Neural progenitor cell (in vitro differentiated cells): Measurements from ENCODE around the gene TXNDC5. TPM values are rescaled to one million over a fixed set of nuclear protein-coding genes. Genes with fewer than 3 reads are reported as not detected.

Experiments
- DNase-seq: peaks from one replicate; pipeline ENCODE4 v3.0.0-alpha.2; 2016; ENCODE audit warnings: low spot score
- H2AFZ ChIP-seq: fragments of 200-600 bp; sonication (generic); replicated peaks from 2 replicates; pipeline ENCODE4 v1.6.1; 2016; ENCODE audit warnings: antibody characterized with exemption
- H3F3A ChIP-seq: fragments of 200-600 bp; sonication (generic); 2 replicates; pipeline ENCODE4 v1.6.1; 2016; ENCODE audit warnings: antibody characterized with exemption, low read depth
- H3K27ac ChIP-seq: fragments of 200-600 bp; sonication (generic); 2 replicates; pipeline ENCODE4 v1.5.1; 2016; ENCODE audit warnings: mild to moderate bottlenecking
- H3K27me3 ChIP-seq: fragments of 200-600 bp; sonication (generic); 2 replicates; pipeline ENCODE4 v1.6.1; 2016; ENCODE audit warnings: mild to moderate bottlenecking, moderate library complexity
- H3K36me3 ChIP-seq: fragments of 200-600 bp; sonication (generic); 2 replicates; pipeline ENCODE4 v1.5.1; 2016
- H3K4me1 ChIP-seq: fragments of 200-600 bp; sonication (generic); 2 replicates; pipeline ENCODE4 v1.6.1; 2016; ENCODE audit warnings: mixed run types
- H3K4me2 ChIP-seq: fragments of 200-600 bp; sonication (generic); 2 replicates; pipeline ENCODE4 v1.6.1; 2016
- H3K4me3 ChIP-seq: fragments of 200-600 bp; sonication (generic); 2 replicates; pipeline ENCODE4 v1.5.1; 2016
- H3K79me2 ChIP-seq: fragments of 200-600 bp; sonication (generic); 2 replicates; pipeline ENCODE4 v1.6.1; 2016; ENCODE audit warnings: low read depth
- H3K9ac ChIP-seq: fragments of 200-600 bp; sonication (generic); 2 replicates; pipeline ENCODE4 v1.6.1; 2016
- H3K9me3 ChIP-seq: fragments of 200-600 bp; sonication (generic); 2 replicates; pipeline ENCODE4 v1.5.1; 2016; ENCODE audit warnings: low read depth
- H4K20me1 ChIP-seq: fragments of 200-600 bp; sonication (generic); 2 replicates; pipeline ENCODE4 v1.6.1; 2016; ENCODE audit warnings: low read depth
- H3K27ac Mint-ChIP-seq: 3 replicates; pipeline ENCODE4 v1.8.0; 2021; ENCODE audit warnings: mixed read lengths
- H3K27me3 Mint-ChIP-seq: 2 replicates; pipeline ENCODE4 v1.8.0; 2022; ENCODE audit warnings: low read depth, mild to moderate bottlenecking, inconsistent platforms, moderate library complexity, mixed read lengths; ENCODE audit not compliant: insufficient read depth
- H3K36me3 Mint-ChIP-seq: 3 replicates; pipeline ENCODE4 v1.8.0; 2021; ENCODE audit warnings: mixed read lengths
- H3K4me1 Mint-ChIP-seq: 3 replicates; pipeline ENCODE4 v1.8.0; 2021; ENCODE audit warnings: mixed read lengths
- H3K4me3 Mint-ChIP-seq: 3 replicates; pipeline ENCODE4 v1.8.0; 2021; ENCODE audit warnings: mild to moderate bottlenecking, moderate library complexity, mixed read lengths
- H3K9me3 Mint-ChIP-seq: 3 replicates; pipeline ENCODE4 v1.8.0; 2020; ENCODE audit warnings: mixed read lengths
- CTCF ChIP-seq: fragments of 200-600 bp; sonication (generic); IDR thresholded peaks from 2 replicates; pipeline ENCODE4 v1.5.1; 2017; ENCODE audit warnings: antibody characterized with exemption, mild to moderate bottlenecking
- EZH2 ChIP-seq: fragments of 200-600 bp; sonication (generic); IDR thresholded peaks from 2 replicates; pipeline ENCODE4 v1.6.1; 2017; ENCODE audit warnings: antibody characterized with exemption, mild to moderate bottlenecking, moderate library complexity
- EZH2phosphoT487 ChIP-seq: fragments of 200-600 bp; sonication (generic); IDR thresholded peaks from 2 replicates; pipeline ENCODE4 v1.6.1; 2017; ENCODE audit warnings: antibody characterized with exemption
- total RNA-seq: library from RNA; depleted of rRNA; stranded (reverse); fragments of >200 nt; gene quantifications from 2 replicates; pipeline ENCODE4 v1.2.3, GENCODE V29; 2015; ENCODE audit warnings: low replicate concordance

TXNDC5 gene
- total RNA-seq, 1 donor from 2014 or later = 155 TPM

GRCh38 chr6:7836371-7837026 is 74.1 kb downstream of the TXNDC5 start:
- H3K9me3 ChIP-seq = no peaks in the 10 kb centered on the region
- Mint-ChIP-seq H3K4me1 (peaks cover 3% of the 10 kb centered on the region), H3K36me3 (no peaks in the 10 kb centered on the region), H3K27ac (no peak overlapping the region), H3K27me3 (peaks cover 2% of the 10 kb centered on the region), H3K9me3 (no peaks in the 10 kb centered on the region), H3K4me3 (no peak overlapping the region)
- no peak overlapping the region for H3K4me3 ChIP-seq
- H3K27ac ChIP-seq = no peak overlapping the region
- H3K36me3 ChIP-seq = no peaks in the 10 kb centered on the region
- H4K20me1 ChIP-seq = no peaks in the 10 kb centered on the region
- TF ChIP-seq EZH2phosphoT487 = no peak
- TF ChIP-seq EZH2 = no peak
- TF ChIP-seq CTCF = no peak
- H3K27me3 ChIP-seq = no peaks in the 10 kb centered on the region
- H3K9ac ChIP-seq = no peak overlapping the region
- no peak for DNase-seq
- no peak overlapping the region for H3K4me2 ChIP-seq
- H2AFZ ChIP-seq = no peak overlapping the region
- H3K79me2 ChIP-seq = no peaks in the 10 kb centered on the region
- H3K4me1 ChIP-seq = no peaks in the 10 kb centered on the region
- H3F3A ChIP-seq = no peaks in the 10 kb centered on the region

- Histone ChIP-seq H3K27me3 (no peaks in the 10 kb centered on the region), H4K20me1 (no peaks in the 10 kb centered on the region), H3K79me2 (no peaks in the 10 kb centered on the region), H3K36me3 (no peaks in the 10 kb centered on the region), H3K27ac (no peak overlapping the region), H3K4me1 (no peaks in the 10 kb centered on the region), H3K4me2 (no peak overlapping the region), H3K9me3 (no peaks in the 10 kb centered on the region), H3K9ac (no peak overlapping the region), H3K4me3 (no peak overlapping the region), H3F3A (no peaks in the 10 kb centered on the region), H2AFZ (no peak overlapping the region)
- Mint-ChIP-seq H3K36me3 (no peaks in the 10 kb centered on the region), H3K27ac (no peak overlapping the region), H3K4me3 (no peak overlapping the region), H3K9me3 (peaks cover 4% of the 10 kb centered on the region), H3K4me1 (peaks cover 7% of the 10 kb centered on the region), H3K27me3 (peaks cover 2% of the 10 kb centered on the region)
- no peak for DNase-seq
- TF ChIP-seq CTCF (no peak), EZH2 (no peak), EZH2phosphoT487 (no peak)
These were observed 76.9 kb downstream of the TXNDC5 start for GRCh38 chr6:7833751-7834070.

GRCh38 chr6:7832904-7833750 is 77.5 kb downstream of the TXNDC5 start:
- H3K27ac ChIP-seq = no peak overlapping the region
- TF ChIP-seq CTCF = no peak
- TF ChIP-seq EZH2 = no peak
- TF ChIP-seq EZH2phosphoT487 = no peak
- H3K9me3 Mint-ChIP-seq = peaks cover 4% of the 10 kb centered on the region
- H3K4me1 ChIP-seq = peaks cover under 1% of the 10 kb centered on the region
- H3K4me3 Mint-ChIP-seq = no peak overlapping the region
- no peaks in the 10 kb centered on the region for H3K36me3 Mint-ChIP-seq
- H3K4me2 ChIP-seq = no peak overlapping the region
- no peak for DNase-seq
- no peaks in the 10 kb centered on the region for H3K9me3 ChIP-seq
- H3K4me1 Mint-ChIP-seq = peaks cover 12% of the 10 kb centered on the region
- no peaks in the 10 kb centered on the region for H3K79me2 ChIP-seq
- H4K20me1 ChIP-seq = no peaks in the 10 kb centered on the region
- no peaks in the 10 kb centered on the region for H3K36me3 ChIP-seq
- no peaks in the 10 kb centered on the region for H3K27me3 ChIP-seq
- H3K9ac ChIP-seq = no peak overlapping the region
- H3K27me3 Mint-ChIP-seq = no peaks in the 10 kb centered on the region
- H3F3A ChIP-seq = no peaks in the 10 kb centered on the region
- H3K4me3 ChIP-seq = no peak overlapping the region
- no peak overlapping the region for H2AFZ ChIP-seq
- no peak overlapping the region for H3K27ac Mint-ChIP-seq

Other genes starting within 250 kb of the TXNDC5 start
- 0.37 and 0.41 TPM in 2 replicates for gene BMP6, start 184.7 kb downstream of the TXNDC5 start, total RNA-seq
- 20.4 and 34.4 TPM in 2 replicates for gene BLOC1S5, start 153.6 kb upstream of the TXNDC5 start, total RNA-seq
- gene EEF1E1, start 191.8 kb upstream of the TXNDC5 start, total RNA-seq = 85.6 and 119 TPM in 2 replicates